HG03565 (cell line): ENCODE results near the gene OPTC.

Experiments used
- ATAC-seq: cut with Tn5 transposase; IDR thresholded peaks from one replicate; pipeline ENCODE4 v1.9.1; 2021; ENCODE audit warnings: mild to moderate bottlenecking, moderate library complexity; ENCODE audit not compliant: unreplicated experiment

The OPTC gene

GRCh38 chr1:203556047-203556851, 62.3 kb downstream of the OPTC start:
- ATAC-seq = no peak

GRCh38 chr1:203557390-203557789, 63.4 kb downstream of the OPTC start:
- ATAC-seq = no peak

GRCh38 chr1:203558064-203558760, 64.3 kb downstream of the OPTC start:
- no peak for ATAC-seq
